HEK293 (cell line): ENCODE results near the gene BYSL.

Experiments
- BCL11A ChIP-seq: fragments of 450-650 bp; formaldehyde crosslinking; IDR thresholded peaks from 2 replicates; pipeline ENCODE4 v1.5.1; 2016; ENCODE audit warnings: low read depth, missing biosample characterization, missing genetic modification characterization
- GLI2 ChIP-seq: fragments of 450-650 bp; formaldehyde crosslinking; IDR thresholded peaks from 2 replicates; pipeline ENCODE4; 2017; ENCODE audit warnings: missing biosample characterization, missing genetic modification characterization, low read depth, borderline replicate concordance
- GLIS1 ChIP-seq: fragments of 450-650 bp; formaldehyde crosslinking; IDR thresholded peaks from 2 replicates; pipeline ENCODE4 v1.5.1; 2016; ENCODE audit warnings: missing biosample characterization, missing genetic modification characterization
- HOXD13 ChIP-seq: sonication (generic); formaldehyde crosslinking; IDR thresholded peaks from 2 replicates; pipeline ENCODE4 v1.8.0; 2022; ENCODE audit warnings: missing genetic modification reagents, borderline replicate concordance
- IKZF3 ChIP-seq: fragments of 450-650 bp; IDR thresholded peaks from 2 replicates; pipeline ENCODE4 v1.5.0; 2018; ENCODE audit warnings: missing biosample characterization, mild to moderate bottlenecking, missing genetic modification characterization, moderate library complexity
- OSR2 ChIP-seq: fragments of 450-650 bp; formaldehyde crosslinking; IDR thresholded peaks from 2 replicates; pipeline ENCODE4 v1.5.1; 2016; ENCODE audit warnings: missing biosample characterization, missing genetic modification characterization
- SETDB1 ChIP-seq: IDR thresholded peaks from one replicate; pipeline ENCODE4 v1.6.1; 2017; ENCODE audit warnings: mild to moderate bottlenecking, low read length, moderate library complexity, mixed read lengths; ENCODE audit not compliant: insufficient read length
- SP7 ChIP-seq: fragments of 450-650 bp; formaldehyde crosslinking; IDR thresholded peaks from 2 replicates; pipeline ENCODE4 v1.5.1; 2016; ENCODE audit warnings: missing biosample characterization, missing genetic modification characterization
- TRIM28 ChIP-seq: IDR thresholded peaks from 2 replicates; pipeline ENCODE4 v1.6.1; 2011; ENCODE audit warnings: low read length, control low read depth, borderline replicate concordance
- ZBTB7A ChIP-seq: fragments of 450-650 bp; formaldehyde crosslinking; IDR thresholded peaks from 2 replicates; pipeline ENCODE4 v1.5.1; 2016; ENCODE audit warnings: low read depth, missing biosample characterization, missing genetic modification characterization
- ZNF114 ChIP-seq: fragments of 450-650 bp; formaldehyde crosslinking; IDR thresholded peaks from 2 replicates; pipeline ENCODE4 v1.5.0; 2017; ENCODE audit warnings: missing biosample characterization, missing genetic modification characterization
- ZNF133 ChIP-seq: fragments of 450-650 bp; formaldehyde crosslinking; IDR thresholded peaks from 2 replicates; pipeline ENCODE4 v1.5.1; 2016; ENCODE audit warnings: missing biosample characterization, missing genetic modification characterization
- ZNF138 ChIP-seq: fragments of 450-650 bp; formaldehyde crosslinking; IDR thresholded peaks from 2 replicates; pipeline ENCODE4 v1.5.1; 2016; ENCODE audit warnings: missing biosample characterization, missing genetic modification characterization, borderline replicate concordance
- ZNF140 ChIP-seq: fragments of 450-650 bp; formaldehyde crosslinking; IDR thresholded peaks from 2 replicates; pipeline ENCODE4 v1.5.1; 2016; ENCODE audit warnings: missing biosample characterization, missing genetic modification characterization
- ZNF157 ChIP-seq: fragments of 450-650 bp; formaldehyde crosslinking; IDR thresholded peaks from 2 replicates; pipeline ENCODE4 v1.5.1; 2016; ENCODE audit warnings: missing biosample characterization, missing genetic modification characterization
- ZNF221 ChIP-seq: fragments of 450-650 bp; formaldehyde crosslinking; IDR thresholded peaks from 2 replicates; pipeline ENCODE4 v1.5.1; 2017; ENCODE audit warnings: missing biosample characterization, missing genetic modification characterization, borderline replicate concordance
- ZNF24 ChIP-seq: fragments of 450-650 bp; formaldehyde crosslinking; IDR thresholded peaks from 2 replicates; pipeline ENCODE4 v1.5.1; 2016; ENCODE audit warnings: missing biosample characterization, missing genetic modification characterization
- ZNF248 ChIP-seq: fragments of 450-650 bp; formaldehyde crosslinking; IDR thresholded peaks from 2 replicates; pipeline ENCODE4 v1.5.1; 2017; ENCODE audit warnings: missing biosample characterization, missing genetic modification characterization
- ZNF266 ChIP-seq: fragments of 450-650 bp; formaldehyde crosslinking; IDR thresholded peaks from 2 replicates; pipeline ENCODE4 v1.5.1; 2016; ENCODE audit warnings: missing biosample characterization, missing genetic modification characterization, low read depth
- ZNF274 ChIP-seq, 2 experiments: fragments of 200-500 bp in 1 of 2; fragments of 450-650 bp in 1 of 2; sonication (Bioruptor generic) in 1 of 2; formaldehyde crosslinking in 1 of 2; IDR thresholded peaks; 2 replicates each; pipeline versions ENCODE4 v1.5.1 to v1.6.1; 2014 to 2016; ENCODE audit warnings: borderline replicate concordance in 1 of 2, inconsistent platforms in 1 of 2, low read length in 1 of 2, missing biosample characterization in 1 of 2, missing genetic modification characterization in 1 of 2
- ZNF311 ChIP-seq: fragments of 450-650 bp; formaldehyde crosslinking; IDR thresholded peaks from 2 replicates; pipeline ENCODE4 v1.5.1; 2017; ENCODE audit warnings: missing biosample characterization, missing genetic modification characterization, borderline replicate concordance
- ZNF341 ChIP-seq: fragments of 450-650 bp; formaldehyde crosslinking; IDR thresholded peaks from 2 replicates; pipeline ENCODE4; 2016; ENCODE audit warnings: low read depth, missing biosample characterization, missing genetic modification characterization
- ZNF354C ChIP-seq: fragments of 450-650 bp; formaldehyde crosslinking; IDR thresholded peaks from 2 replicates; pipeline ENCODE4 v1.5.1; 2016; ENCODE audit warnings: missing biosample characterization, missing genetic modification characterization, low read depth, borderline replicate concordance
- ZNF394 ChIP-seq: fragments of 450-650 bp; formaldehyde crosslinking; IDR thresholded peaks from 2 replicates; pipeline ENCODE4 v1.5.1; 2016; ENCODE audit warnings: missing biosample characterization, missing genetic modification characterization, mild to moderate bottlenecking, moderate library complexity, borderline replicate concordance
- ZNF514 ChIP-seq: fragments of 450-650 bp; formaldehyde crosslinking; IDR thresholded peaks from 2 replicates; pipeline ENCODE4 v1.5.1; 2016; ENCODE audit warnings: missing biosample characterization, missing genetic modification characterization
- ZNF544 ChIP-seq: fragments of 450-650 bp; formaldehyde crosslinking; IDR thresholded peaks from 2 replicates; pipeline ENCODE4 v1.5.0; 2017; ENCODE audit warnings: missing biosample characterization, missing genetic modification characterization
- ZNF596 ChIP-seq: fragments of 450-650 bp; IDR thresholded peaks from 2 replicates; pipeline ENCODE4 v1.5.0; 2018; ENCODE audit warnings: missing biosample characterization, mild to moderate bottlenecking, missing genetic modification characterization, moderate library complexity
- ZNF610 ChIP-seq: fragments of 450-650 bp; formaldehyde crosslinking; IDR thresholded peaks from 2 replicates; pipeline ENCODE4 v1.5.1; 2016; ENCODE audit warnings: missing biosample characterization, missing genetic modification characterization, borderline replicate concordance
- ZNF670 ChIP-seq: fragments of 450-650 bp; formaldehyde crosslinking; IDR thresholded peaks from 2 replicates; pipeline ENCODE4 v1.5.1; 2016; ENCODE audit warnings: missing biosample characterization, missing genetic modification characterization, low read depth
- ZNF677 ChIP-seq: fragments of 450-650 bp; IDR thresholded peaks from 2 replicates; pipeline ENCODE4 v1.5.0; 2018; ENCODE audit warnings: missing biosample characterization, mild to moderate bottlenecking, missing genetic modification characterization, moderate library complexity
- ZNF791 ChIP-seq: fragments of 450-650 bp; formaldehyde crosslinking; IDR thresholded peaks from 2 replicates; pipeline ENCODE4 v1.5.1; 2016; ENCODE audit warnings: missing biosample characterization, missing genetic modification characterization
- ZNF843 ChIP-seq: fragments of 450-650 bp; formaldehyde crosslinking; IDR thresholded peaks from 2 replicates; pipeline ENCODE4 v1.5.1; 2016; ENCODE audit warnings: missing biosample characterization, missing genetic modification characterization
- ZSCAN30 ChIP-seq: fragments of 450-650 bp; IDR thresholded peaks from 2 replicates; pipeline ENCODE4 v1.5.1; 2018; ENCODE audit warnings: missing biosample characterization, mild to moderate bottlenecking, missing genetic modification characterization, moderate library complexity
- TF ChIP-seq, protein P1 (sequence below): fragments of 450-650 bp; formaldehyde crosslinking; IDR thresholded peaks from 2 replicates; pipeline ENCODE4 v1.5.1; 2016; ENCODE audit warnings: missing biosample characterization, missing genetic modification characterization
- TF ChIP-seq, protein P2 (sequence below): fragments of 450-650 bp; formaldehyde crosslinking; IDR thresholded peaks from 2 replicates; pipeline ENCODE4 v1.5.1; 2017; ENCODE audit warnings: missing biosample characterization, missing genetic modification characterization
- TF ChIP-seq, protein P3 (sequence below): fragments of 450-650 bp; formaldehyde crosslinking; IDR thresholded peaks from 2 replicates; pipeline ENCODE4 v1.5.1; 2016; ENCODE audit warnings: missing biosample characterization, missing genetic modification characterization

The BYSL gene

DNA sequence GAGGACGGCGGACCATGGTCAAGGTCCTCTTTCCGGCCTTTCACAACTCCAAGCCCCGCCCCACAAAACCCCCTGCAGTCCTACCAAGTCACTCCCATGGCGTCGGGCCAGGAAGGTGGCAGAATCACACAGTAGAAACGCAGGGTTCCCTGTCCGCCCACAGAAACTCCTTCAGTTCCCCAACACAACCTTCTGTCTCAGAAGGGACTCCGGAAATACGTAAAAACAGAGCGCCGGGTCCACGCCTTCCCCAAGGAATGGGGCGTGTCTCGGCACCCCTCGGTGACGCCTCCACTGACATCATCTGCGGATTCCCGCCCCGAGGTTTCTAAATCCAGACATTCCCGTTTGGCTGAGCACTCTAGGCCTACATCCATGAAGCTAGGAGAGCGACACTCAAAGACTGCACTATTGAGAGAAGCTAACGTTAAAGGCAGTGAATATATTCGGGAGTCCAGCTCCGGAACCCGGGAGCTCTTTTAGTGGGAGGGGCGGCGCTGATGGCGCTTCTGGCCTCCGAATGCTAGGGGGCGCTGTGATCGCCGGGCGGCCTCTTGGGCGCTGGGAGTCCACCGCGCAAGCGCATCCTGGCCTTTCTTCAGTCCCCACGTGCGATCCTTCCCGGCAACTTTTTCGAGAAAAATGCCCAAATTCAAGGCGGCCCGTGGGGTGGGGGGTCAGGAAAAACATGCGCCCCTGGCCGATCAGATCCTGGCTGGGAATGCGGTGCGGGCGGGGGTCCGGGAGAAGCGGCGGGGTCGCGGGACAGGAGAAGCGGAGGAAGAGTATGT, at the start of gene BYSL, which contains the start of gene MED20 (continued):
- no peak for TF ChIP-seq ZNF114 (tag by site-specific recombination)
- no peak for TF ChIP-seq ZNF596 (tag by site-specific recombination)
- no peak for TF ChIP-seq ZNF248 (tag by site-specific recombination)
- TF ChIP-seq GLIS1 (tag by site-specific recombination): peak; percentile 73
- no peak for TF ChIP-seq GLI2 (tag by site-specific recombination)
- no peak for TF ChIP-seq ZNF677
- TF ChIP-seq, protein P1, sequence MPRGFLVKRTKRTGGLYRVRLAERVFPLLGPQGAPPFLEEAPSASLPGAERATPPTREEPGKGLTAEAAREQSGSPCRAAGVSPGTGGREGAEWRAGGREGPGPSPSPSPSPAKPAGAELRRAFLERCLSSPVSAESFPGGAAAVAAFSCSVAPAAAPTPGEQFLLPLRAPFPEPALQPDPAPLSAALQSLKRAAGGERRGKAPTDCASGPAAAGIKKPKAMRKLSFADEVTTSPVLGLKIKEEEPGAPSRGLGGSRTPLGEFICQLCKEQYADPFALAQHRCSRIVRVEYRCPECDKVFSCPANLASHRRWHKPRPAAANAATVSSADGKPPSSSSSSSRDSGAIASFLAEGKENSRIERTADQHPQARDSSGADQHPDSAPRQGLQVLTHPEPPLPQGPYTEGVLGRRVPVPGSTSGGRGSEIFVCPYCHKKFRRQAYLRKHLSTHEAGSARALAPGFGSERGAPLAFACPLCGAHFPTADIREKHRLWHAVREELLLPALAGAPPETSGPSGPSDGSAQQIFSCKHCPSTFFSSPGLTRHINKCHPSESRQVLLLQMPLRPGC (tag by site-specific recombination): peak; percentile 9; the same call in 1 of the 2 replicates
- no peak for TF ChIP-seq ZNF133 (tag by site-specific recombination)
- TF ChIP-seq ZNF274 (IDR thresholded peaks at IDR 0.05; ENCODE audit: low read length): no peak
- TF ChIP-seq ZNF274 (tag by site-specific recombination; IDR thresholded peaks at IDR 0.05; ENCODE audit: borderline replicate concordance): no peak
- TF ChIP-seq ZNF341 (tag by site-specific recombination): peak; percentile 33; the same call in 1 of the 2 replicates
- 0 out of 2 replicates have a peak, but pooled peaks have one; percentile 44 for TF ChIP-seq ZNF24 (tag by site-specific recombination)
- TF ChIP-seq ZNF791 (tag by site-specific recombination): no peak
- no peak for TF ChIP-seq HOXD13 (CRISPR knock-in tag)
- TF ChIP-seq, protein P2, sequence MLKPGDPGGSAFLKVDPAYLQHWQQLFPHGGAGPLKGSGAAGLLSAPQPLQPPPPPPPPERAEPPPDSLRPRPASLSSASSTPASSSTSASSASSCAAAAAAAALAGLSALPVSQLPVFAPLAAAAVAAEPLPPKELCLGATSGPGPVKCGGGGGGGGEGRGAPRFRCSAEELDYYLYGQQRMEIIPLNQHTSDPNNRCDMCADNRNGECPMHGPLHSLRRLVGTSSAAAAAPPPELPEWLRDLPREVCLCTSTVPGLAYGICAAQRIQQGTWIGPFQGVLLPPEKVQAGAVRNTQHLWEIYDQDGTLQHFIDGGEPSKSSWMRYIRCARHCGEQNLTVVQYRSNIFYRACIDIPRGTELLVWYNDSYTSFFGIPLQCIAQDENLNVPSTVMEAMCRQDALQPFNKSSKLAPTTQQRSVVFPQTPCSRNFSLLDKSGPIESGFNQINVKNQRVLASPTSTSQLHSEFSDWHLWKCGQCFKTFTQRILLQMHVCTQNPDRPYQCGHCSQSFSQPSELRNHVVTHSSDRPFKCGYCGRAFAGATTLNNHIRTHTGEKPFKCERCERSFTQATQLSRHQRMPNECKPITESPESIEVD: no peak
- no peak for TF ChIP-seq ZNF311
- TF ChIP-seq ZNF138 (tag by site-specific recombination): no peak
- TF ChIP-seq IKZF3 (tag by site-specific recombination): peak; percentile 69
- peak; percentile 51; the same call in 1 of the 2 replicates for TF ChIP-seq ZSCAN30 (tag by site-specific recombination)
- TF ChIP-seq, protein P3, sequence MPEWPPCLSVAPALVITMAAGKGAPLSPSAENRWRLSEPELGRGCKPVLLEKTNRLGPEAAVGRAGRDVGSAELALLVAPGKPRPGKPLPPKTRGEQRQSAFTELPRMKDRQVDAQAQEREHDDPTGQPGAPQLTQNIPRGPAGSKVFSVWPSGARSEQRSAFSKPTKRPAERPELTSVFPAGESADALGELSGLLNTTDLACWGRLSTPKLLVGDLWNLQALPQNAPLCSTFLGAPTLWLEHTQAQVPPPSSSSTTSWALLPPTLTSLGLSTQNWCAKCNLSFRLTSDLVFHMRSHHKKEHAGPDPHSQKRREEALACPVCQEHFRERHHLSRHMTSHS (tag by site-specific recombination): no peak
- TF ChIP-seq ZNF843 (tag by site-specific recombination): no peak
- TF ChIP-seq OSR2: peak; percentile 68; the same call in 1 of the 2 replicates
- TF ChIP-seq TRIM28: no peak
- no peak; the same call in 1 of the 2 replicates for TF ChIP-seq ZNF610 (tag by site-specific recombination)
- no peak for TF ChIP-seq ZNF266
- TF ChIP-seq ZBTB7A (tag by site-specific recombination): 0 out of 2 replicates have a peak, but pooled peaks have one; percentile 25
- no peak for TF ChIP-seq ZNF157 (tag by site-specific recombination)
- no peak for TF ChIP-seq ZNF354C (tag by site-specific recombination)
- no peak for TF ChIP-seq ZNF514
- peak; percentile 64 for TF ChIP-seq ZNF394
- no peak for TF ChIP-seq ZNF140
- no peak for TF ChIP-seq ZNF221 (tag by site-specific recombination)
- TF ChIP-seq SP7 (tag by site-specific recombination): peak; percentile 79
- no peak for TF ChIP-seq ZNF670 (tag by site-specific recombination)
- no peak for TF ChIP-seq BCL11A (tag by site-specific recombination)
- TF ChIP-seq ZNF544 (tag by site-specific recombination): no peak
- no peak for TF ChIP-seq SETDB1
